Measurements from ENCODE around the gene ACD.

- no peak for TF ChIP-seq CTCF (conservative IDR thresholded peaks at IDR 0.05)
- no peak for TF ChIP-seq ZFX (IDR thresholded peaks at IDR 0.05)
These were observed 51.7 kb downstream of the ACD start for GRCh38 chr16:67608364-67608763.

Data from C4-2B (cell line).